Lower lobe of right lung (tissue), 2 donors: Measurements from ENCODE around the gene C6orf136. TPM values are rescaled to one million over a fixed set of nuclear protein-coding genes. Genes with fewer than 3 reads are reported as not detected.
"Not testable (repeated sequence)": the region's sequence is repeated elsewhere in the genome, so short reads cannot be mapped to it uniquely, and the experiment has no call there.

Experiments
- ATAC-seq, 2 donors: fragments of 200-7000 bp; cut with Tn5 transposase; one replicate each; pipeline ENCODE4 v1.9.1; 2020 to 2022; ENCODE audit warnings: mild to moderate bottlenecking in 2 of 2, moderate library complexity in 2 of 2
- DNase-seq: peaks from one replicate; pipeline ENCODE4 v3.0.0-alpha.2; 2020
- H3K27ac ChIP-seq: fragments of 200-600 bp; one replicate; pipeline ENCODE4 v1.8.0; 2022
- H3K27me3 ChIP-seq: fragments of 200-600 bp; one replicate; pipeline ENCODE4 v1.8.0; 2022; ENCODE audit warnings: low read depth
- H3K36me3 ChIP-seq: fragments of 200-600 bp; one replicate; pipeline ENCODE4 v1.8.0; 2022; ENCODE audit warnings: mild to moderate bottlenecking
- H3K4me1 ChIP-seq: fragments of 200-600 bp; one replicate; pipeline ENCODE4 v1.8.0; 2022
- H3K4me3 ChIP-seq: fragments of 200-600 bp; one replicate; pipeline ENCODE4 v1.8.0; 2022; ENCODE audit warnings: mild to moderate bottlenecking
- H3K9me3 ChIP-seq: fragments of 200-600 bp; one replicate; pipeline ENCODE4 v1.8.0; 2022
- intact Hi-C: fragments of 100-400 bp; cut with DNase I; formaldehyde crosslinking; loops from one replicate; pipeline ENCODE4 v1.11.0; 2022
- total RNA-seq: library from RNA; stranded (reverse); fragmentation: NEBNext Ultra II Directional; extraction: Animal tissue kit (Norgen Biotek cat#: 25700); gene quantifications from one replicate; pipeline ENCODE4 v1.2.1, GENCODE V29; 2021
- TF ChIP-seq, protein P1 (sequence below): fragments of 200-600 bp; IDR thresholded peaks from one replicate; pipeline ENCODE4 v1.8.0; 2022; ENCODE audit warnings: antibody characterized with exemption, mild to moderate bottlenecking
- donor health status: DM: no; HTN: yes; CAD: no; lungs with severe emphysema.

The C6orf136 gene
- total RNA-seq, 1 donor from 2014 or later = 19.9 TPM

DNA sequence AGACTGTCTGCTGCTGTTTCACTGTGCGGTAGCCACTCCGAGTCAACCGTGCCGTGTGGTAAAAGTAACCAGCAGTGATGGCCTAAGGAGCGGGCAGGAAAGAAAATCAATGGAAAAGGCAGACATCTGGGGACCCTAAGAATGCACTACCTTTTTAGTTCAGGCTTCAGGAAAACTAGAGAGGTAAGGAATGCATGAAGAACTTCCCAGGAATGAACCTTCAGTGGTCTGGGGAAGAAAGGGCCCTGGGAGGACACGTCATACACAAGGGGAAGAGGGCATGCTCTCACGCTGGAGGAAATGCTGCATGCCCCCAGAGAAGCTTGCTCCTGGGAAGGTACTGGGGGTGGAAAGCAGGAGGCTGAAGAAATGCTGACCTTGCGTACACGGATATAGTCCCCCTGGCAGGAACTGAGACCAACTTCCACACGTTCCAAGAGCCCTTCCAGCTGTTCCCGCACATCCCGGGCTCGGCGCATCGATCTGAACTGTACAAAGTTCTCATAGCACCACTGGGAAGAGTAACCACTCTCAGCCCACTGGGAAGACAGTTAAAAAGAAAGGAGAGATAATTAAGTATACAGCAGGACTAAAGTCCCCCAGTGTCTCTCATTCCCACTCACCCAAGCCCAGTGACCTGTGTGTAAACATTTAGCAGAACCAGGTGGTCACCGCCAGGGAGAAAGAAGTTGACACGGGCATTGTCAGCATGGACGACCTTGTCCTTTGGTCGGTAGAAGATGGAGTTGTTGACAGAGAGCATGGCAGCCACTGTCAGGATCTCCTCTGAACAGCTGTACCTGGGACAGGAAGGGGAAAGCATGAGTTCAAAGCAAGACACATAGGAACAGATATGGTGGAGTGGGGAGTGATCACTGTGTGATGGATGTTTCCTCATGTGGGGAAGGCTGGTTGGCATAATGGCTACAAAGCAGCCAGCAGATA is 8.1 kb downstream of the C6orf136 start:
- ATAC-seq (no peak), DNase-seq (no peak)
- H3K36me3 ChIP-seq = peaks cover 94% of the 10 kb centered on the region
- H3K4me3 ChIP-seq = no peak overlapping the region
- no peaks in the 10 kb centered on the region for H3K4me1 ChIP-seq
- H3K27me3 ChIP-seq = no peaks in the 10 kb centered on the region
- no peak overlapping the region for H3K27ac ChIP-seq
- no peaks in the 10 kb centered on the region for H3K9me3 ChIP-seq
- intact Hi-C loops = no loop called here
- TF ChIP-seq, protein P1, sequence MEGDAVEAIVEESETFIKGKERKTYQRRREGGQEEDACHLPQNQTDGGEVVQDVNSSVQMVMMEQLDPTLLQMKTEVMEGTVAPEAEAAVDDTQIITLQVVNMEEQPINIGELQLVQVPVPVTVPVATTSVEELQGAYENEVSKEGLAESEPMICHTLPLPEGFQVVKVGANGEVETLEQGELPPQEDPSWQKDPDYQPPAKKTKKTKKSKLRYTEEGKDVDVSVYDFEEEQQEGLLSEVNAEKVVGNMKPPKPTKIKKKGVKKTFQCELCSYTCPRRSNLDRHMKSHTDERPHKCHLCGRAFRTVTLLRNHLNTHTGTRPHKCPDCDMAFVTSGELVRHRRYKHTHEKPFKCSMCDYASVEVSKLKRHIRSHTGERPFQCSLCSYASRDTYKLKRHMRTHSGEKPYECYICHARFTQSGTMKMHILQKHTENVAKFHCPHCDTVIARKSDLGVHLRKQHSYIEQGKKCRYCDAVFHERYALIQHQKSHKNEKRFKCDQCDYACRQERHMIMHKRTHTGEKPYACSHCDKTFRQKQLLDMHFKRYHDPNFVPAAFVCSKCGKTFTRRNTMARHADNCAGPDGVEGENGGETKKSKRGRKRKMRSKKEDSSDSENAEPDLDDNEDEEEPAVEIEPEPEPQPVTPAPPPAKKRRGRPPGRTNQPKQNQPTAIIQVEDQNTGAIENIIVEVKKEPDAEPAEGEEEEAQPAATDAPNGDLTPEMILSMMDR = no peak

DNA sequence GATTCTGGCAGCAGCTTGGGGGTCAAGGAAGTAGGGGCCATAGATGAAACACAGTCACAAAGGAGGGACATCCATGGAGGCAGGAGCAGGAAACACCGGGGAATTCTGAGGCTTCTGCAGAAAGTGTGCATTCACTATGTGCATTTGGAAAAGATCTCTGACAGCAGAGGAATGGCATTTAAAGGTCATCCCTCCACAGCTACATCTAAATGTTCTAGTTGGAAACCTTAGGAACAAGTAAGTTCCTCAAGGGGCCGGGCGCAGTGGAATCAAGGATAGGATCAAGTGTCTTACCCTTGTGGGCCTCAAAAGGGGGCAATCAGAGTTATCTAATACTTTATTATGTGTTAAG is 8.8 kb downstream of the C6orf136 start:
- DNase-seq (no peak), ATAC-seq (no peak)
- Histone ChIP-seq H3K9me3 (no peaks in the 10 kb centered on the region), H3K27me3 (no peaks in the 10 kb centered on the region), H3K4me1 (no peaks in the 10 kb centered on the region), H3K36me3 (peaks cover 100% of the 10 kb centered on the region), H3K27ac (no peak overlapping the region), H3K4me3 (no peak overlapping the region)
- intact Hi-C loops = no loop called here
- TF ChIP-seq, protein P1 = no peak

DNA sequence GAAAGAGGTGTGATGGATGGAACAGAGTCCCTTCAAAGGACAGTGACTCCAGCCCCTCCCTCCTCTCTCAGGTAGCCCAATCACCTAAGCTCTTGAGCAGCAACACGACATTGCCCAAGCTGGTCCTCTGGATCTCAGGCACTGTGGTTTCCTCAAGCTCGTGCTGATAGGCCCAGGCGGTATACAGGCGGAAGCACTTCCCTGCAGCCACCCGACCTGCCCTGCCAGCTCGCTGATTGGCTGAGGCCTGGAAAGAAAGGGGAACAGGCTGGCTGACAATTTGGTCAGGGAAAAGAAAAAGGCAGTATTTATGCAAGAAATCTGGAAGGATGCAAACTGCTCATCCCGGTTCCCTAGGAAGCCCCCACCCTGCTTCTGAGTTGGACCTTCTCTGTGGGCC is 9.6 kb downstream of the C6orf136 start:
- peaks cover 100% of the 10 kb centered on the region for H3K36me3 ChIP-seq
- peak; percentile 30 to 66 for ATAC-seq
- intact Hi-C loops = no loop called here

DNA sequence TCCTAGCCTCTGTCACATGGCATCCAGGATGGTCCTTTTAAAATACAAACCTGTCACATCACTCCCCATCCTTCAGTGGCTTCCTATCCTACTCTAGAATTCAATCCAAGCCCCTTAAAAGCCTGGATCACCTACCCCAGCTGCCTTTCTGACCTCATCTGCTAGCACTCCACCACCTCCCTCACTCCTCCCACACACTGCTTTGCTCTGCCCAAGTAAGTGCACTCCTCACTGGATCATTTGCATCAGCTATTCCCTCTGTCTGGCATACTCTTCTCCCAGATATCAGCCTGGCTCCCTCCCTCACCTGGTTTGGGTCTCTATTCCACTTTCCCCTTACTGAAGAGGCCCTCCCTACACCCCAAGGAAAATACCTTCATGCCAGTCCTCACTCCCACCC is 10.5 kb downstream of the C6orf136 start:
- H3K36me3 ChIP-seq = peaks cover 100% of the 10 kb centered on the region
- H3K27ac ChIP-seq = no peak overlapping the region
- H3K27me3 ChIP-seq = no peaks in the 10 kb centered on the region
- no peak overlapping the region for H3K4me3 ChIP-seq
- no peaks in the 10 kb centered on the region for H3K4me1 ChIP-seq
- intact Hi-C loops = no loop called here
- TF ChIP-seq, protein P1 = no peak
- no peak for ATAC-seq
- DNase-seq = no peak
- no peaks in the 10 kb centered on the region for H3K9me3 ChIP-seq

More for the DNA sequence above, 9.6 kb downstream of the C6orf136 start:
- no peak overlapping the region for H3K27ac ChIP-seq
- no peaks in the 10 kb centered on the region for H3K9me3 ChIP-seq
- no peak overlapping the region for H3K4me3 ChIP-seq
- TF ChIP-seq, protein P1 = no peak
- H3K27me3 ChIP-seq = no peaks in the 10 kb centered on the region
- no peaks in the 10 kb centered on the region for H3K4me1 ChIP-seq
- DNase-seq = peak; percentile 59

DNA sequence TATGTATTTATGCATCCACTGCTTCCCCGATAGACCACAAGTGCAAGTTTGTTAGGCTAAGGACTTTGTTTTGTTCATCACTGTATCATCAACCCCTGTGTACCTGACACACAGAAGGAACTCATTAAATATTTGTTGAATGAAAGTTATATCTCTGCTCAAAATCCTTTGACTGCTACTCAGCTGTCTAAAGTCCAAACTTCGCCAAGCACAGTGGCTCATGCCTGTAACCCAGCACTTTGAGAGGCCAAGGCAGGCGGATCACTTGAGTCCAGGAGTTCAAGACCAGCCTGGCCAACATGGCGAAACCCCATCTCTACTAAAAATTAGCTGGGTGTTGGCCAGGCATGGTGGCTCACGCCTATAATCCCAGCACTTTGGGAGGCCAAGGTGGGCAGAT is 11.0 kb downstream of the C6orf136 start:
- DNase-seq, intact Hi-C loops, ATAC-seq, H3K9me3 ChIP-seq, H3K4me1 ChIP-seq, H3K27ac ChIP-seq, H3K27me3 ChIP-seq, H3K4me3 ChIP-seq: not testable (repeated sequence)
- peaks cover 100% of the 10 kb centered on the region for H3K36me3 ChIP-seq

DNA sequence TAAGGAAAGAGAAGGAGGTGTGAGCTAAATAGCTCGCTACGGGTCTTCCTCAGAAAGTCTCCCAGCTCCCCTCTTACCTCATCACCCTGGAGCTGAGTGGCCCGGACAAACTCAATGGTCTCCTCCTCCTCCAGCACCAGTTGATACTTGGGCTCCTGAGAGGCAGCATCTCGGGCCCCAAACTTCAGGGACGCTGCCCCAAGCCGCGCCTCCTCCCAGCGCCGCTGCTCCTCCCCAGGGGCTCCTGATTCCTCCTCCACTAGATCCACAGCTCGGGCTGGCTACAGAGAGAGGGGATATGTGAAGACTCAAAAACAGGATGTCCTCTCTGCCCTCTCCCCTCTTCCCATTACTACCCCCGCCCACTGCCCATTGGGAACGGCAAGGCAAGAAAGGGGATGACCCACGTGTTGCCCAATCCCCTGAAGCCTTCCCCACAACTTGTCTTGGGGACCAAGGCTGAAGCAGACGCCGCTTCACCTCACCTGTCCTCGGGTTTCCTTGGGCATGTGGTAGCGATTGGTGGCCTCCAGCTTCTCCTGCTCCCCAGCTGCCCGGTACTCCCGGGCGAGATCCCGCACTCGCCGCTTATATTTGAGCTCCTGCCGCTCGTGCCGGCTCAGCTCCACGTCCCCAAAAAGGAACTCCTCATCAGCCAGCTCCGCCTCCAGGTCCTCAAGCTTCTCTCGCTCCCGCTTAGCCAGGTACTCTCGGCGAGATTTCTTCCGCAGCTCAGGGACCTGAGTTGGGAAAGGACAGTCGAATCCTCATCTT is 18.2 kb downstream of the C6orf136 start:
- H3K9me3 ChIP-seq = no peaks in the 10 kb centered on the region
- DNase-seq = no peak
- no peaks in the 10 kb centered on the region for H3K27me3 ChIP-seq
- H3K36me3 ChIP-seq = peaks cover 99% of the 10 kb centered on the region
- ATAC-seq = no peak
- H3K4me1 ChIP-seq = no peaks in the 10 kb centered on the region
- TF ChIP-seq, protein P1 = no peak
- H3K4me3 ChIP-seq = no peak overlapping the region
- H3K27ac ChIP-seq = no peak overlapping the region
- intact Hi-C loops = no loop called here

DNA sequence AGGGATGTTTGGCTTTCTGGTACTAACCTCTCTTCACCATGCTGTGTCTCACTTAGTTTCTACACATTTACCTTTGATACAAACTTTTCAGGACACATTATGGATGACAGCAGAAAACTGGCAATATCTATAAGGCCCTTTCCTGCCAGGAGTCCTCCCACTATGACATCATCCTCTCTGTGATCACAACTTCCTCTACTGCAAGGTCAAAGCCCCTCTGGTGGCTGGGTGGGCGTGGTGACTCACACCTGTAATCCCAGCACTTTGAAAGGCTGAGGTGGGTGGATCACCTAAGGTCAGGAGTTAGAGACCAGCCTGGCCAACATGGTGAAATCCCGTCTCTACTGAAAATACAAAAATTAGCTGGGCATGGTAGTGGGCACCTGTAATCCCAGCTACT is 19.4 kb downstream of the C6orf136 start:
- ATAC-seq, H3K9me3 ChIP-seq, DNase-seq, H3K27ac ChIP-seq, intact Hi-C loops, H3K4me3 ChIP-seq, H3K27me3 ChIP-seq, H3K4me1 ChIP-seq: not testable (repeated sequence)
- peaks cover 97% of the 10 kb centered on the region for H3K36me3 ChIP-seq
